ENCODE results near the gene TIGD7. TPM values are rescaled to one million over a fixed set of nuclear protein-coding genes. Genes with fewer than 3 reads are reported as not detected.
A peak's percentile ranks its signal among the peaks of the same experiment; 100 is the strongest.

Gene TIGD7
- total RNA-seq, 1 experiment from 2014 or later: 4.2 TPM

DNA sequence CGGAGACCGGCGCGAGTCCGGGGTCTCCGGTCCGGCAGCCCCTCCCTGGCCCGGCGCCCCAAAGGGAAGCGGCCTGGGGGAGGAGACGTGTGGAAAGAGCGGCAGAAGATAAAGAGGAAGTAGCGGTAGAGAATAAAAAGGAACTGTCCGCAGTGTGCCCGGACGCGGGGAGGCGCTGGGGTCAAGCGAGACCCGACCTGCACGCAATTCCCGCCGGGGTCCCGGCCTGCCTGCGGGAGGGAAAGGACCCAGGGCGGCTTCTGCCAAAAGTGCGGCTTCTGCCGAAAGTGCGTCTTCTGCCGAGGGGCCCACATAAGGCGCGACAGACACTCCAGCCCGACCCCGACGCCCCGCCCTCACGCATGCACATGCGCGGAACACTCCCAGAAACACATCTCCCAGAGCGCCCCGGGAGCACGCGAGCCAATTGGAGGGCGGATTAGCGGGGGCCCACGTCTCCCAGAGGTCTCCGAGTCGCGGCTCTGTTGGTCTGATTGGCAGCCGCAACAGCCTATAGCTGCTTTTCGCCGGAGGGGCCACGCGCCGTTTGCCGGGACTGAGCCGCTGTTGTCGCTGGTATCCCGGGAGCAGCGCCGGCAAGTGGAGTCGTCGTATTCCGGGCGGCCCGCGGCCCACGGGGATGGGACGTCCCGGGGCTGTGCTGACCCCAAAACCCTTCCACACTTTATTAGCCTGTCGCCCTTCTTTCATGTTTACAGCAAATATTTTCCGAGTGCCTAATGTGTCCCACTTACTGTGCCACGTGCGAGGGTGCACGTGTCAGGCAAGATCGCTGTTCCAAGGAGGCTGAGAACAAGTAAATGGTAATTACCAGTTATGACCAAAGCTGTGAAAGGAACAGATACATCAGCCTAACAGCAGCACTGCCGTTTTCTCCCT lies 40.8 kb downstream of the TIGD7 start:
- H3K27ac ChIP-seq (ENCODE audit: insufficient read length, low read depth, low read length): no peak overlapping the region
- no peak overlapping the region for H4K91ac ChIP-seq (ENCODE audit: insufficient read length, low read depth, low read length)
- Mint-ChIP-seq H3K4me1 (peaks cover 3% of the 10 kb centered on the region in 2 experiments), H3K27me3 (ENCODE audit: low read depth) (peaks cover 42% of the 10 kb centered on the region), H3K4me3 (peak overlapping the region; percentile 75 to 86), H3K27ac (peak overlapping the region in 1 of 3 experiments; percentile 93; a peak in 2 of 7 replicates), H3K36me3 (ENCODE audit: insufficient read depth in 1 of 3, low read depth in 3 of 3) (no peaks in the 10 kb centered on the region), H3K9me3 (peaks cover 29 to 38% of the 10 kb centered on the region in 2 experiments; a peak in 4 of 5 replicates)
- no peak overlapping the region for H3K14ac ChIP-seq (ENCODE audit: insufficient read depth, low read length)
- no peak overlapping the region for H3K4ac ChIP-seq (ENCODE audit: low read depth, low read length)
- H4K20me1 ChIP-seq (ENCODE audit: control insufficient read depth, insufficient read depth, insufficient read length): no peaks in the 10 kb centered on the region
- H2AK5ac ChIP-seq (ENCODE audit: insufficient read length, low read length): no peak overlapping the region
- H2BK15ac ChIP-seq (ENCODE audit: low read depth, low read length): no peak overlapping the region
- H3K79me1 ChIP-seq (ENCODE audit: insufficient read depth, low read depth, low read length, poor library complexity, severe bottlenecking): no peaks in the 10 kb centered on the region
- DNase-seq: peak; percentile 99
- H3K79me2 ChIP-seq (ENCODE audit: insufficient read depth, low read length): no peaks in the 10 kb centered on the region
- no peaks in the 10 kb centered on the region for H3K4me1 ChIP-seq (ENCODE audit: insufficient read depth, low read length)
- no peak overlapping the region for H3K23ac ChIP-seq (ENCODE audit: insufficient read length, low read depth, low read length)
- no peak overlapping the region for H3K18ac ChIP-seq (ENCODE audit: insufficient read length, low read depth, low read length)
- H3K9ac ChIP-seq (ENCODE audit: extremely low read depth, insufficient read length, low read length): no peak overlapping the region
- H3K56ac ChIP-seq (ENCODE audit: insufficient read length, low read depth, low read length): no peak overlapping the region
- H3K27me3 ChIP-seq (ENCODE audit: insufficient read depth, low read length): no peaks in the 10 kb centered on the region; the same call in 1 of the 2 replicates
- no peak overlapping the region for H4K8ac ChIP-seq (replicated peaks; ENCODE audit: insufficient read length, low read depth, low read length)
- no CpG with 5 or more reads among the region's 77 CpGs for WGBS (ENCODE audit: extremely low coverage, insufficient read length, low lambda C conversion rate)
- no peak overlapping the region for H2BK5ac ChIP-seq (ENCODE audit: insufficient read length, low read length)
- peak overlapping the region; percentile 90 for H3K4me2 ChIP-seq (ENCODE audit: insufficient read depth, insufficient read length, low read length)
- H3T11ph ChIP-seq (ENCODE audit: low read length): no peak overlapping the region
- no peak overlapping the region for H2BK120ac ChIP-seq (ENCODE audit: low read depth, low read length, poor library complexity, severe bottlenecking)
- no peak overlapping the region for H2AFZ ChIP-seq (ENCODE audit: low read length)
- peaks cover 3% of the 10 kb centered on the region for H3K23me2 ChIP-seq (ENCODE audit: insufficient read length, low read depth, low read length, poor library complexity, severe bottlenecking)
- H2BK12ac ChIP-seq (ENCODE audit: insufficient read length, low read depth, low read length): no peak overlapping the region
- no peaks in the 10 kb centered on the region for H3K9me3 ChIP-seq (ENCODE audit: control insufficient read depth, low read depth, low read length)
- no peak overlapping the region for H2BK20ac ChIP-seq (ENCODE audit: low read depth, low read length, poor library complexity, severe bottlenecking)
- TF ChIP-seq, protein P1, sequence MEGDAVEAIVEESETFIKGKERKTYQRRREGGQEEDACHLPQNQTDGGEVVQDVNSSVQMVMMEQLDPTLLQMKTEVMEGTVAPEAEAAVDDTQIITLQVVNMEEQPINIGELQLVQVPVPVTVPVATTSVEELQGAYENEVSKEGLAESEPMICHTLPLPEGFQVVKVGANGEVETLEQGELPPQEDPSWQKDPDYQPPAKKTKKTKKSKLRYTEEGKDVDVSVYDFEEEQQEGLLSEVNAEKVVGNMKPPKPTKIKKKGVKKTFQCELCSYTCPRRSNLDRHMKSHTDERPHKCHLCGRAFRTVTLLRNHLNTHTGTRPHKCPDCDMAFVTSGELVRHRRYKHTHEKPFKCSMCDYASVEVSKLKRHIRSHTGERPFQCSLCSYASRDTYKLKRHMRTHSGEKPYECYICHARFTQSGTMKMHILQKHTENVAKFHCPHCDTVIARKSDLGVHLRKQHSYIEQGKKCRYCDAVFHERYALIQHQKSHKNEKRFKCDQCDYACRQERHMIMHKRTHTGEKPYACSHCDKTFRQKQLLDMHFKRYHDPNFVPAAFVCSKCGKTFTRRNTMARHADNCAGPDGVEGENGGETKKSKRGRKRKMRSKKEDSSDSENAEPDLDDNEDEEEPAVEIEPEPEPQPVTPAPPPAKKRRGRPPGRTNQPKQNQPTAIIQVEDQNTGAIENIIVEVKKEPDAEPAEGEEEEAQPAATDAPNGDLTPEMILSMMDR (conservative IDR thresholded peaks at IDR 0.05): peak; percentile 42; the same call in 2 of the 3 replicates
- no peak overlapping the region for H4K5ac ChIP-seq (ENCODE audit: insufficient read length, low read depth, low read length)

Data from H9 (cell line).